ENCODE measurements around the gene KIAA1217.

- no peak for TF ChIP-seq CTCF (IDR thresholded peaks at IDR 0.05)
- TF ChIP-seq POLR2A (IDR thresholded peaks at IDR 0.05), result no peak
- TF ChIP-seq POLR2AphosphoS5 (IDR thresholded peaks at IDR 0.05; ENCODE audit: insufficient read depth in 1 of 2, low read depth in 1 of 2), result no peak
Measured at GRCh38 chr10:24453973-24454372, 245.0 kb downstream of the KIAA1217 start.
